IMR-90 (cell line): Measurements from ENCODE around the gene PRMT5.

Source experiments
- ELK1 ChIP-seq: fragments of 150-350 bp; IDR thresholded peaks from 2 replicates; pipeline ENCODE4 v1.6.1; 2016; ENCODE audit warnings: low read depth, mild to moderate bottlenecking, low read length, moderate library complexity, borderline replicate concordance
- MAZ ChIP-seq: IDR thresholded peaks from 2 replicates; pipeline ENCODE4 v1.6.1; 2012; ENCODE audit warnings: low read depth, mild to moderate bottlenecking, low read length, improper control_type of control experiment, moderate library complexity, borderline replicate concordance
- RAD21 ChIP-seq: IDR thresholded peaks from 2 replicates; pipeline ENCODE4 v1.6.1; 2012; ENCODE audit warnings: low read length, improper control_type of control experiment
- TF ChIP-seq, protein P1 (sequence below): conservative IDR thresholded peaks from 2 replicates; pipeline ENCODE4 v1.5.1; 2012; ENCODE audit warnings: mild to moderate bottlenecking, low read depth, low read length, improper control_type of control experiment
- TF ChIP-seq, protein P2 (sequence below): fragments of 150-350 bp; IDR thresholded peaks from 2 replicates; pipeline ENCODE4 v1.6.1; 2017; ENCODE audit warnings: mild to moderate bottlenecking, antibody characterized with exemption, low read length, low read depth

DNA sequence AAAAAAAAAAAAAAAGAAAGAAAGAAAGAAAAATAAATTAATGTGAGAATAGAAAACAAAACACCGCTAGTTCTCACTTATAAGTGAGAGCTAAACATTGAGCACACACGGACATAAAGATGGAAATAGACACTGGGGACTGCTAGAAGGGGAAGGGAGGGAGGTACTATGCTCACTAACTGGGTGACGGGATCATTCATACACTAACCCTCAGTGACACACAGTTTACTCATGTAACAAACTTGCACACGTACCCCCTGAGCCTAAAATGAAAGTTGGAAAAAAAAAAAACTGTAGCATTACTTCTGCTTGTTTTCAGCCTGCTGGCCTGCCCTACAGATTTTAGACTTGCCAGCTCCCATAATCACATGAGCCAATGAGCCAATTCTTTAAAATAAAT lies 10.5 kb upstream of the PRMT5 start:
- TF ChIP-seq, protein P1, sequence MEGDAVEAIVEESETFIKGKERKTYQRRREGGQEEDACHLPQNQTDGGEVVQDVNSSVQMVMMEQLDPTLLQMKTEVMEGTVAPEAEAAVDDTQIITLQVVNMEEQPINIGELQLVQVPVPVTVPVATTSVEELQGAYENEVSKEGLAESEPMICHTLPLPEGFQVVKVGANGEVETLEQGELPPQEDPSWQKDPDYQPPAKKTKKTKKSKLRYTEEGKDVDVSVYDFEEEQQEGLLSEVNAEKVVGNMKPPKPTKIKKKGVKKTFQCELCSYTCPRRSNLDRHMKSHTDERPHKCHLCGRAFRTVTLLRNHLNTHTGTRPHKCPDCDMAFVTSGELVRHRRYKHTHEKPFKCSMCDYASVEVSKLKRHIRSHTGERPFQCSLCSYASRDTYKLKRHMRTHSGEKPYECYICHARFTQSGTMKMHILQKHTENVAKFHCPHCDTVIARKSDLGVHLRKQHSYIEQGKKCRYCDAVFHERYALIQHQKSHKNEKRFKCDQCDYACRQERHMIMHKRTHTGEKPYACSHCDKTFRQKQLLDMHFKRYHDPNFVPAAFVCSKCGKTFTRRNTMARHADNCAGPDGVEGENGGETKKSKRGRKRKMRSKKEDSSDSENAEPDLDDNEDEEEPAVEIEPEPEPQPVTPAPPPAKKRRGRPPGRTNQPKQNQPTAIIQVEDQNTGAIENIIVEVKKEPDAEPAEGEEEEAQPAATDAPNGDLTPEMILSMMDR, result no peak
- TF ChIP-seq, protein P2, sequence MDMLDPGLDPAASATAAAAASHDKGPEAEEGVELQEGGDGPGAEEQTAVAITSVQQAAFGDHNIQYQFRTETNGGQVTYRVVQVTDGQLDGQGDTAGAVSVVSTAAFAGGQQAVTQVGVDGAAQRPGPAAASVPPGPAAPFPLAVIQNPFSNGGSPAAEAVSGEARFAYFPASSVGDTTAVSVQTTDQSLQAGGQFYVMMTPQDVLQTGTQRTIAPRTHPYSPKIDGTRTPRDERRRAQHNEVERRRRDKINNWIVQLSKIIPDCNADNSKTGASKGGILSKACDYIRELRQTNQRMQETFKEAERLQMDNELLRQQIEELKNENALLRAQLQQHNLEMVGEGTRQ, result no peak
- TF ChIP-seq MAZ (no peak), ELK1 (no peak), RAD21 (no peak)
